ENCODE data around the gene SNRNP200. TPM values are rescaled to one million over a fixed set of nuclear protein-coding genes. Genes with fewer than 3 reads are reported as not detected.

Gene SNRNP200
- total RNA-seq, 4 donors from 2014 or later, result 51.1 to 89.8 (median 67.4) TPM

GRCh38 chr2:96245609-96246390, 59.5 kb downstream of the SNRNP200 start:
- Histone ChIP-seq H3K27me3 (no peaks in the 10 kb centered on the region), H3K27ac (peak overlapping the region in 3 of 4 donors; percentile 39 to 70 (median 64)), H3K9me3 (no peaks in the 10 kb centered on the region), H3K36me3 (no peaks in the 10 kb centered on the region), H3K4me1 (peaks cover 63 to 77% of the 10 kb centered on the region in 2 donors), H3K4me3 (no peak overlapping the region)
- ATAC-seq (no peak), DNase-seq (no peak)
- in situ Hi-C loops (cut with MboI; ENCODE audit: low sequenced_read_pairs in 4 of 4), result no loop called here
- intact Hi-C loops (cut with DNase I; ENCODE audit: low total_unique reads), result loop anchor here (5.0 kb wide), 1 partner anchor 253 kb away; the partner anchor contains the start of gene ANKRD36C
- TF ChIP-seq CTCF (IDR thresholded peaks at IDR 0.05 in 4 of 5, conservative IDR thresholded peaks at IDR 0.05 in 1 of 5), result no peak
- no peak for TF ChIP-seq POLR2A (IDR thresholded peaks at IDR 0.05)

GRCh38 chr2:96243843-96244242, 61.5 kb downstream of the SNRNP200 start:
- ATAC-seq (no peak), DNase-seq (no peak)
- TF ChIP-seq CTCF (IDR thresholded peaks at IDR 0.05 in 4 of 5, conservative IDR thresholded peaks at IDR 0.05 in 1 of 5) (no peak), POLR2A (IDR thresholded peaks at IDR 0.05) (no peak)
- Histone ChIP-seq H3K36me3 (no peaks in the 10 kb centered on the region), H3K27me3 (no peaks in the 10 kb centered on the region), H3K9me3 (no peaks in the 10 kb centered on the region), H3K27ac (no peak overlapping the region), H3K4me1 (peaks cover 67 to 81% of the 10 kb centered on the region in 2 donors), H3K4me3 (no peak overlapping the region)
- intact Hi-C loops (cut with DNase I; ENCODE audit: low total_unique reads), result no loop called here
- in situ Hi-C loops (cut with MboI; ENCODE audit: low sequenced_read_pairs in 4 of 4), result no loop called here

GRCh38 chr2:96241900-96242611, 63.3 kb downstream of the SNRNP200 start:
- H3K9me3 ChIP-seq, result no peaks in the 10 kb centered on the region
- intact Hi-C loops (cut with DNase I; ENCODE audit: low total_unique reads), result loop anchor here (2.0 kb wide), 2 partner anchors 23 to 35 kb away; no protein-coding TSS in a partner anchor
- TF ChIP-seq POLR2A (IDR thresholded peaks at IDR 0.05) (no peak), CTCF (IDR thresholded peaks at IDR 0.05 in 4 of 5, conservative IDR thresholded peaks at IDR 0.05 in 1 of 5) (no peak)
- H3K4me3 ChIP-seq, result no peak overlapping the region
- H3K27me3 ChIP-seq, result no peaks in the 10 kb centered on the region
- peaks cover 70 to 78% of the 10 kb centered on the region in 2 donors for H3K4me1 ChIP-seq
- DNase-seq (no peak), ATAC-seq (no peak)
- H3K27ac ChIP-seq, result peak overlapping the region; percentile 72 to 86 (median 78)
- in situ Hi-C loops (cut with MboI; ENCODE audit: low sequenced_read_pairs in 4 of 4), result no loop called here
- H3K36me3 ChIP-seq, result no peaks in the 10 kb centered on the region

- TF ChIP-seq CTCF (IDR thresholded peaks at IDR 0.05 in 4 of 5, conservative IDR thresholded peaks at IDR 0.05 in 1 of 5), result no peak
- TF ChIP-seq POLR2A (IDR thresholded peaks at IDR 0.05), result no peak
- no peak for ATAC-seq
- Histone ChIP-seq H3K36me3 (no peaks in the 10 kb centered on the region), H3K4me1 (peaks cover 61 to 69% of the 10 kb centered on the region in 2 donors), H3K27ac (peak overlapping the region; percentile 72 to 86 (median 78)), H3K4me3 (no peak overlapping the region), H3K9me3 (no peaks in the 10 kb centered on the region), H3K27me3 (no peaks in the 10 kb centered on the region)
- no peak for DNase-seq
- in situ Hi-C loops (cut with MboI; ENCODE audit: low sequenced_read_pairs in 4 of 4), result no loop called here
- intact Hi-C loops (cut with DNase I; ENCODE audit: low total_unique reads), result loop anchor here (2.0 kb wide), 2 partner anchors 22 to 34 kb away; no protein-coding TSS in a partner anchor
Measured at GRCh38 chr2:96241227-96241626, 64.1 kb downstream of the SNRNP200 start.

Data from gastrocnemius medialis (tissue), 4 donors.